DND-41 (cell line): Measurements from ENCODE around the gene VPS11.

ENCODE experiments used
- CTCF ChIP-seq: IDR thresholded peaks from 2 replicates; pipeline ENCODE4 v1.5.1; 2012; ENCODE audit warnings: borderline replicate concordance, low read length, moderate library complexity, mild to moderate bottlenecking; ENCODE audit not compliant: poor library complexity, severe bottlenecking; ENCODE audit errors: extremely low read depth
- EZH2 ChIP-seq: IDR thresholded peaks from 3 replicates; pipeline ENCODE4 v1.6.1; 2012; ENCODE audit warnings: borderline replicate concordance, low read depth, mild to moderate bottlenecking, moderate library complexity, low read length, inconsistent platforms; ENCODE audit not compliant: severe bottlenecking

GRCh38 chr11:119100994-119101758 is 33.6 kb downstream of the VPS11 start:
- TF ChIP-seq CTCF (peak; percentile 14), EZH2 (no peak)
